ENCODE data around the gene PAN2.
"Not testable (repeated sequence)": the region's sequence is repeated elsewhere in the genome, so short reads cannot be mapped to it uniquely, and the experiment has no call there.

Gene PAN2

DNA sequence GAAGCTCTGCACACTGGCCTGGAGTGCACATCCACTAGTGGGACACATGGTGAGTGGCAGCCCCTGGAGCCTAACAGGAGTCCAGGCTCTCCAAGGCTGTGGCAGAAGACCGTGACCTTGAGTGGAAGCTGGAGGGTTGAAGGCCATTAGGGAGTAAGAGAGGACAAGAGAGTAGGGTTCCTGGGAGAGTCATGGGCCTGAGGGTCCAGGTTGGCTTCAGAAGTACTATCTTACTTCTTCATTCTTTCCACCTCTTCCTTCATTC, 5.3 kb upstream of the PAN2 start:
- no peak for DNase-seq

DNA sequence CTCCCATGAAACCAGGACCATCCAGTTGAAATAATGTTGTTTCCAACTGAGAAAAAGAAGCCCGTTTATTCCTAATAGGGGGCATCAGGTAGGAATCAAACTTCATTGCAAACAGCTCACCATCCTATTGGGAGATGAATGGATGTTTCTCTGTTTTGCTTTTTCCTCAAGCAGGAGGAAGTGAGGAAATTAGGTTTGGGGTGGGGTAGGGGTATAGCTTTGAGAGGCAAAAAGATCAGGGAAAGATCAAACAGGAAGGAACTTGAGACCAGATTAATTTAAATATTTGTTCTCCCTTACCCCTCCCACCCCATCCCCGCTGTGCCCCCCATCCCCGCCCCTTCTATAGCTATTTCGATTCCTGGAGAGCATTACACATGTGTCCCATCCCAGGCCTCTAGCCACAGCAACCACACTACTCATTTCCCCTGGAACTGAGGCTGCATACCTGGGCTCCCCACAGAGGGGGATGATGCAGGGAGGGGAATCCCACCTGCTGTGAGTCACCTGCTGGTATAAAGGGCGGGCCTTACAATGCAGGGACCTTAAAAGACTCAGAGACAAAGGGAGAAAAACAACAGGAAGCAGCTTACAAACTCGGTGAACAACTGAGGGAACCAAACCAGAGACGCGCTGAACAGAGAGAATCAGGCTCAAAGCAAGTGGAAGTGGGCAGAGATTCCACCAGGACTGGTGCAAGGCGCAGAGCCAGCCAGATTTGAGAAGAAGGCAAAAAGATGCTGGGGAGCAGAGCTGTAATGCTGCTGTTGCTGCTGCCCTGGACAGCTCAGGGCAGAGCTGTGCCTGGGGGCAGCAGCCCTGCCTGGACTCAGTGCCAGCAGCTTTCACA, 4.7 kb upstream of the PAN2 start, which contains the start of gene IL23A:
IL23A (plus strand) TSS at position 577 of the 850 bp plus-strand sequence; CDS start at position 738, 161 bp downstream.
- no peak for DNase-seq

DNA sequence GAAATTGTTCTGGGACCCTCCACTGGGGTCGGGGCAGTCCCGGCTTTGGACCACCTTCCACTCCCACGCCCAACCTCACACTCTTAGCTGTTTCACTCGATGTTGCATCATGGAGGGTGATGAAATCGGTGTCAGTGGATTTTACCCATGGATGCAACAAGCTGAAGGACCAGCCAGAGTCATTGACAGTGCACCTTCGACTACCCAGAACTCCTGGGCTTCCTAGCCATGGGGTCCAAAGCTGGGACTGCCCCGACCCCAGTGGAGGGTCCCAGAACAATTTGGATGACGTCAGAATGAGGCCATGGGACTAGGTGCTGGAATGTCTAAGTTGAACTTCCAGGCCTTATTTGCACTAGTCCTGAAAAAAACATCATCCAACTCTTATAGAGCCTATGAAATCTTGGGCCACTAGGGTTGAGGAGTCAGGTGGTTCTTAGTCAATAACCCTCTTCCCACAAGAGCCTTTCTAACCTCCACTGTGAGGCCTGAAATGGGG, 4.0 kb upstream of the PAN2 start:
- peak; percentile 5 for DNase-seq

DNA sequence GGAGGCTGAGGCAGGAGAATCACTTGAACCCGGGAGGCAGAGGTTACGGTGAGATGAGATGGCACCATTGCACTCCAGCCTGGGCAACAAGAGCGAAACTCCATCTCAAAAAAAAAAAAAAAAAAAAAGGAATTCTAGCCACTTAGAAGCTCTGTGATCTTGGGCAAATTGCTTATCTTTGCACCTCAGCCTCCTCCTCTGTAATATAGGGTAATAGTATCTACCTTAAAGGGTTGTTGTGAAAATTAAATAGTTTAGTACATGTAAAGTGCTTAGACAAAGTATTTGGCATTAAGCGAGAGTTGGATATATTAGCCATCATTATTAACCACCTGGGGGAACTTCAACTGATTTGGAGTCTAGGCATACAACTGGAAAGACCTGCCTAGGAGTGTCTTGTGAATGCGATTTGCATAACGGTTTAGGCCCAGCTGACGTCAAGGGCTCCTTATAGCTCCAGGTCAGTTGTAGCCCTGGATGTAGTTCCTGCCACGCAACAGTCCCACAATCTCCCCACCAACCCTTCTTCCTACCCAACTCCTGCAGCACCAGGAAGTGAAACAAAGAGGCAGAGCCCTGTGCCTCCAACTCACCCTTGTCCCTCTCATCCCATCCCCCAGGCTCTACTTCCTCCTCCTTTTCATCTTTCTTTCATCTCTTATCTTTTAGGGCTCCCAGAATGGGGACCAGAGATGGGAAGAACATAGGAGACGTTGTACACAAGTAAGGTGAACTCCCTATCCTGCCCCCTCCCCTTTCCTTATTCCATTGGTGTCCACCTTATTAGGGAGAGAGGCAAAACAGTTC, 2.8 kb upstream of the PAN2 start:
- no peak for DNase-seq

DNA sequence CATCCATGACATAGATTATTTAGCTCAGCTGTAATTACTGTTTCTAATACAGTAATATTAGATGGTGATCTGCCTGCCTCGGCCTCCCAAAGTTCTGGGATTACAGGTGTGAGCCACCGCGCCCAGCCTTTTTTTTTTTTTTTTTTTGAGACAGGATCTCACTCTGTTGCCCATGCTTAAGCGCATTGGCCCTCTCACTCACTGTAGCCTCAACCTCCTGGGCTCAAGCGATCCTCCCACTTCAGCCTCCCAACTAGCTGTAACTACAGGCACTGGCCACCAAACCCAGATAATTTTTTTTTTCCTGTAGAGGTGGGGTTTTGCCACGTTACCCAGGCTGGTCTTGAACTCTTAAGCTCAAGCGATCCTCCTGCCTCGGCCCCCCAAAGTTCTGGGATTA, 1.7 kb upstream of the PAN2 start:
- DNase-seq, result not testable (repeated sequence)

DNA sequence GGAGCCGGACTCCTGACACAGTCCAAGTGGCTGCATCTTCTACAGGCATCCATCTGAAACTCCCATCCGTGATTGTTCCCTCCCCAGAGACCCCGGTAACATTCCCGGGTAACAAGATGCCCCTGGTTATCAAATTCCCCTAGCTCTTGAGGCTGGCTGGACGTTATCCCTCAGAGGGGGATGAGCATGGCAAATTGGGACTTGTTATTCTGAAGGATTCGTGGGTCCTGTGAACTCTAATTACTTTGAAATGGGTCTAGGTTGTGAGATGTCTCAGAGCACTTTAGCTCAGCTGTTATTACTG, 642 bp upstream of the PAN2 start:
- DNase-seq, result no peak

DNA sequence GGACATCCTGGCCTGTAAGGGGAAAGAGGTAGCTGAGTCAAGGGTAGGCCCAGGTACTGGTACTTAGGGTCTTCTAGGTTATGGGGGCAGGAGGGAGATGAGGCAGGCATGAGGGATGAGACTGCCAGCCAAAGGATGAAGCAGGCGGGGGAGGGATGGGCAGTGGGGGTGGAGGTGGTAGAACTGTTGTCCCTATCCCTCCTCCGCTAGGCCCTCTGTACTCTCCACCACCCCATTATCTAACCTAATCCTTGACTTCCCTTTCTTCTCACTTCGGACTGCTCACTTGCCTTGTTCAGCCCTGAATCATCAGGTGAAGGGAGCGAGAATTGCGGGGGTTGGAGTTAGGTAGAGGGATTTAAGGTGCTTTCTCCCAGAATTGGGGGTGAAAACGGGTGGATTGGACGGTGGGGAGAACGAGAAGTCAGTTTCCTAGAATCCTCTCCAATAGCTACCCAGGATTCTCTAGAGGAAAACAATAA, 562 bp downstream of the PAN2 start:
- DNase-seq, result no peak

DNA sequence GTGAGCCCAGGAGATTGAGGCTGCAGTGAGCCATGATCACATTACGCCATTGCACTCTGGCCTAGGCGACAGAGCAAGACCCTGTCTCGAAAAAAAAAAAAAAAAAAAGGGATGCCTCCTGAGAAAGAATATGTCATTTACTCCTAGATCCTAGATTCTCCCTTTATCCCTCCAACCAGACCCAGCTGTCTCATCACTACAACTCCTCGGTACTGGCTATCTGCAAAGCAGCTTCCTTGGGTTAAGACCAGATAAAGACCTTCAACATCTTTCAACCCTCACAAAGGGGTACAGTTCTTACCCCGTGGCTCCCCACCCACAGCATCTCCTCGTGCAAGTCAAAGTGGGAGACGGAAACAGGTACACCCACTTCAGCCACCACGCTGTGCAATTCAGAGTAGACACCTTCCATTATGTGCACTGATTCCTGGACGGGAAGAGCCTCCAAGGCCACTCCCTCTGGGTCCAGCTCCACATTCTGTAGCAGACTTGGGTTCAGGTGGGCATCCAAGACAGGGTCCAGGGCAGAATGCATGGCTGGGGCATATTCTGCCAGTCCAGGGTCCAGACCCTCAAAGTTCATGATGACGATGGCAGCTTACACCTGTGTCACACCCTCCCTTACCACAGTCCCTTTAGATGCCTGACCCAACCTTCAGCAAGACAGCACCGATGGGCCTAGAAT, 1.1 kb downstream of the PAN2 start:
- no peak for DNase-seq

DNA sequence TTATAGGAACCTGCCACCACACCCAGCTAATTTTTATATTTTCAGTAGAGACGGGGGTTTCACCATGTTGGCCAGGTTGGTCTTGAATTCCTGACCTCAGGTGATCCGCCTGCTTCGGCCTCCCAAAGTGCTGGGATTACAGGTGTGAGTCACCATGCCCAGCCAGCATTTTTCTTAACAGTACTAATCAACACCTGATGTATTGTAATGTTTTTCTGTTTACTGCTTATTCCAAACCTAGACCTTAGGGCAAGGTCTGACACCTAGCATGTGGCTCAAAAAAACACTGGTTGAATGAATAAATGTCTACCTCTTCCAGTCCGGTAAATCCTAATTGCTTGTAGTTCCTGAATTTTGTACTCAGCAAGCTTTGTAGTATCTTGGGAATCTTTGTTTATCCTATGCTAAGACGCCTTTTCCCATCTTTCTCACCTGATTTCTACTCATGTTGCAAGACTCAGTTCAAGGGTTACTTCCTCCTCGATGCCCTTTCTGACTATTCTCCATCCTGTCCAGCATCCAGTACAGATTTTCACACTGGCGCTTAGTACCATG, 2.8 kb downstream of the PAN2 start:
- DNase-seq, result no peak

DNA sequence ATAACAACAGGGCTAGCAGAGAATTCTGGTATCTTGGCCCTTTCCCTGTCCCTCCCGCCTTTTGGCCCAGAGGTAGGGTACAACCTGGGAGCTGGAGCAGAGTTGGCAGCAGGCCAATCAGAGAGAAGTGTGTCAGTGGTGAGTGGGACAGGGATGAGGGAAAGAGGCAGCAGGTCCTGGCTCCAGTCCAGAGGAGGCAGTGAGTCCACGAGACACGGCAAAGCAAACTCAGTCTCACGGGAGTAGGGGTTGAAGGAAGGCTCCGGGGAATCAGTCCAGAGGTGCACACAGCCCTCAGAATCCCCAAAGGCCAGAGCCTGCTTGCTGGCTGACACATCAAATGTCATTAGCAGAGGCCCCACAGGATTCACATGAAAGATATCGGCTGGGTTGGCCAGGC, 7.3 kb downstream of the PAN2 start:
- DNase-seq, result no peak

DNA sequence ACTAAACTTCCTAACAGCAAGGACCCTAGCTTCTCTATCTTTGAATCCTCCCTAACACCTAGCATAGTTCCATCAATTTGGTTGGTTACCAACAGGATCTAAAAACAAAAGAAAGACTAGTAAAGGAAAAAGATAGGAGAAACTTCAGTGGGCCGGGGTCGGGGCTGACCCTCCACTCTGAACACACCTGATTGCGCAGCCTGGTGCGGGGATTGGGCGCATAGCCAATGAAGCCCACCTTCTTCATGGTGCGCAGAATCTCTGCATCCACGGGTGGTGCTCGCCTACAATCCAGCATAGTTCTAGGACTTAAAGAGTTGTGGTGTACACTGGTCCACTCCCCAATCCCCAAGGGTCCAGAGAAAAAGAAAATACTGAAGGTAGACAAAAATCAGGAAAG, 7.7 kb downstream of the PAN2 start:
- no peak for DNase-seq

DNA sequence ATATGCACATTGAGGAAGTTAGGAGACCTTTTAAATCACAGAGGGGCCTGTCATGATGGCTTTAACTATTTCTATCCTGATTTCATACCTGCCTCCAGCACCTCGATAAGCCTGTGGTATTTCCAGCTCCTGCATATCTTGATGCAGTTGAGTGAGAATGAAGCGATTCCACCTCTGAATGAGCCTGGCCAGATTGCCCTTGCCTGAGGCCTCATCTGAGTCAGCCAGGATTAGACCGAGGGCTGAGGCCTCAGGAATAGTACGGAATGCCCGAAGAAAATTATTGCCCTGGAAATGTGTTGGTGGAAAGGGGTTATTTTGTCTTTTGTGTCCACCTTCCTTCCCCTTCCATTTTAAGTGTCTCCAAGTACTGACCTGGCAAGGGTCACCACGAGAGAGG, 9.6 kb downstream of the PAN2 start:
- no peak for DNase-seq

DNA sequence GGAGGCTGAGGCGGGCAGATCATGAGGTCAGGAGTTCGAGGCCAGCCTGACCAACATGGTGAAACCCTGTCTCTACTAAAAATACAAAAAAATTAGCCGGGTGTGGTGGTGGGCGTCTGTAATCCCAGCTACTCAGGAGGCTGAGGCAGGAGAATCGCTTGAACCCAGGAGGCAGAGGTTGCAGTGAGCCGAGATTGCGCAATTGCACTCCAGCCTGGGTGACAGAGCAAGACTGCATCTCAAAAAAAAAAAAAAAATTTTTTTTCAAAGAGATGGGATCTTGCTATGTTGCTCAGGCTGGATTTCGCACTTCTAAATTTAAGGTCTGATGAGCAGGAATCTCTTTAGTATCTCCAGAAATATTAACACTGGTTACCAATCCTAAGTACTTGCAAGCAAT, 12.2 kb downstream of the PAN2 start:
- DNase-seq, result not testable (repeated sequence)

DNA sequence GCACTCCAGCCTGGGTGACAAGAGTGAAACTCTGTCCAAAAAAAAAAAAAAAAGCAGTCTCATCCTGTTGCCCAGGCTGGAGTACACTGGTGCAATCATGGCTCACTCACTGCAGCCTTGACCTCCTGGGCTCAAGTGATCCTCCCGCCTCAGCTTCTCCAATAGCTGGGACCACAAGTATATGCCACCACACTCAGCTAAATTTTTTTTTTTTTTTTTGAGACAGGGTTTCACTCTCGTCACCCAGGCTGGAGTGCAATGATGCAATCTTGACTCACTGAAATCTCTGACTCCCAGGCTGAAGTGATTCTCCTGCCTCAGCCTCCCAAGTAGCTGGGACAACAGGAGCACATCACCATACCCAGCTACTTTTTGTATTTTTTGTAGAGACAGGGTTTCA, 12.8 kb downstream of the PAN2 start:
- DNase-seq, result peak; percentile 50

DNA sequence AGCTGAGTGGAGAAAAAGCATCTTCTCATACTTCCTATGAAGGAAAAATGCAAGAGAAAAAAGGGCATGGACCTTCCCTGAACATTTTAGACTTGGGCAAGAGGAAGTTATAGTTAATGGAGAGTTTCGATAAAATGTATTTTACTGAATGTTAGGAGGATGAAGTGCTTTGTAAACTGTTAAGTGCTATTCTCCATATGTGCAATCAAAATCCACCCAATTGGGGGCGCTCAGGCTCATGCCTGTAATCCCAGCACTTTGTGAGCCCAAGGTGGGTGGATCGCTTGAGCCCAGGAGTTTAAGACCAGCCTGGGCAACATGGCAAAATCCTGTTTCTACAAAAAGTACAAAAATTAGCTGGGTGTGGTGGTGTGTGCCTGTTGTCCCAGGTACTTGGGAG, 16.1 kb downstream of the PAN2 start:
- no peak for DNase-seq

DNA sequence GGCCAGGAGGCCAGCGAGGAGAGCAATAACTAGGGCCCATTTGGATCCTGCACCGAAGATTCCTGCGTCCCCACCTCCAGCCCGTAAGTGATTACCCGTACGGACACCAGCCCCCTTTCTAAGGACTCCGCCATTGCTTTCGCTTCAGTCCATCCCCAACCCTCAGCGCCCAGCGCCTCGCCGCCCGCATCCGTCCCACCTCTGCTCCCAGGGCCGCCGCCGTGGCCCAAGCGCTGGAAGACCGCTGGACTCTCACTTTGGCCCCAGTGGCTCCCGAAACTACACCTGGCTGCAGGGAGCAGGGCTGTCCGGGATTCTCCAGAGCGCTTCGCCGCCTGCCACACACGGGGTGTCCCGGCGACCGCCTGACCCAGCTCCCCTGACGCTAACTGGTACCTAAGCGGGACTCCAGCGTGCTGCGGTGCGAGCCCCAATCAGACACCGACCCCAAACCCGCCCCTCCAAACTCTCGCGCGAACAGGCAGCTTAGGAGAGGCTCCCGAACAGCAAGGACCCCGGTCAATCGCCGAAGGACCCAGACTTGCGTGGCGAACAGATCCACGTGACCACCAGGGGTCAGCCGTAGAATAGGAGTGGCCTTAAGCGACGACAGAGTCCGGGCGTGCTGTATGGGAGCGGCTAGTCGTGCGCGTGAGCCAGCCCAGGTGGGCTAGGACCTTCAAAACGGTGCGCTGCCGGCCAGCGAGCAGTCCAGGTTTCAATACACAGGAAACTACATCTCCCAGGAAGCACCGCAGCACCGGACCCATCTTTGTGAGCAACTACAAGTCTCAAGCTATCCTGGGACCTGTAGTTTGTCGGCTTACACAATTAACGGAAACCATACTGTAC, 18.0 kb downstream of the PAN2 start, which contains the start of gene CNPY2:
CNPY2 (minus strand) TSS at position 367 of the 852 bp plus-strand sequence. CDS start 771 bp downstream, outside the sequence.
- DNase-seq, result peak; percentile 98

DNA sequence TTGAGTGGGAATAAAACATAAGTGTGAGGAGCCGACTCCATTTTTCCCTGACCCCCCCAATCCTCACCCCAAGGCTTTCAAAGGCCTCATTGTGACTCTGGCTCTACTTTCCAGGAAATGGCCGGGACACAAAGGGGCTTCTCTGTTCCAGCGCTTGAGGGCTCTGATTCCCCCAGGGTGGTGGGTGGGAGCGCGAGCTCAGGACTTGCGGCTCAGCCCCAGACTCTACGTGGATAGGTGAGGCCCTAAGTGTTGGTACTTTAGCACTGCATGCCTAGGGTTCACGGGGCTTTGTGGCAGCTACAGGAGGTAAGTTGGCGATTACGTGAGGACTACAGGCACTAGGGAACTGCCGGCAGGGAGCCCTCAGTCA, 18.6 kb downstream of the PAN2 start:
- no peak for DNase-seq

DNA sequence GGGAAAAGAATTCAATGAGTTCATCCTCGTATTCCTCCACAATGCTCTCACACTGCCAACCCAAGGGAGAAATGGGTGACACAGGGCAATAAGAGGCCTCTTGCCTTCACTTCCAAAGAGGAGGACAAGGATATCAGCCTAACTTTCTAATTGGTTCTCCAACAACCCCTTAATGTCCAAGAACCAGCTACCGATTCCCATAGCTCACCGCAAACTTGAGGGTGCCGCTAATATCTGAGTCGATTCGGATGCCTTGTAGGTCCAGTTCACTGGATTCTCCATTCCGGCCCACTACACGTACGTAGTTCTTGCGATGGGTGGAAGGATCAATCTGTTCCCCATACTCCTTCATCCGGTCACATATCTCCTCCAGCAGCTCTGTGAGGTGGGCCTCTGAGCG, 22.8 kb downstream of the PAN2 start:
- no peak for DNase-seq

DNA sequence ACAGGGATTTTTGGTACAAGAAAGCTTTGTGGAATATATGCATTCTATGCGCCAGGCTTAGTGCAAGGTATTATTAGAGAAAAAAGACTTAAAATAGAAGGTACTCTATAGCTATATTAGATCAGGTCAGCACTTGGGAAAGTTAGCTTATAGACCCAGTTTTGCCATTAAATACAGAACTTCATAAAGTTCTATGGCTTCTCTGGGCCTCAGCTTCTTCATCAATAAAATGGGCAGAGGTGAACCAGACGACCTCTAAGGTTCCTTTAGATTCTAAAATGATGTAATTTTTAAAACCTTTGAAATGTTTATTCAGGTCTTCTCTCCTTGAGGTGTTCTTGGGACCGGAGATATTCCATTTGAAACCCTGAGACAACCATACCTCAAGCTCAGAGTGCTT, 25.1 kb downstream of the PAN2 start:
- no peak for DNase-seq

DNA sequence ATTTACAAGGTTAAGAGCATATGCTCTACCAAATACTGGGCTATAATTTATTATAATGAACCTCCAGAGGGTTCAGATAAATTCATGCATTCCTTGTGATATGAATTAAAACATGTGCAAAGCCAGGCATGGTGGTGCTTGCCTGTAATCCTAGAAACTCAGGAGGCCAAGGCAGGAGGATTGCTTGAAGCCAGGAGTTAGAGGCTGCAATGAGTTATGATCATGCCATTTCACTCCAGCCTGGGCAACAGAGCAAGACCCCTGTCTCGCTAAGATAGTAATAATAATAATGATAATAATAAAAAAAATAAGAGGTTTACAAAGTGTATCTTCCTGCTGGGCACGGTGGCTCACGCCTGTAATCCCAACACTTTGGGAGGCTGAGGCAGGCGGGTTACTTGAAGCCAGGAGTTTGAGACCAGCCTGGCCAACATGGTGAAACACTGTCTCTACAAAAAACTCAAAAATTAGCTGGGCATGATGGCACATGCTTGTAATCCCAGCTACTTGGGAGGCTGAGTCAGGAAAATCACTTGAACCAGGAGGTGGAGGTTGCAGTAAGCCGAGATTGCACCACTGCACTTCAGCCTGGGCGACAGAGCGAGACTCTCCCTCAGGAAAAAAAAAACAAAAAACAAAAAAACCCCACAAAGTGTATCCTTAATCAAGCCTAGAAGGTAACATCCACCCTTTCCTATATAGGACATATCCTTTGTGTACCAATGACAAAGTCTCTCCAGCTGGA, 26.4 kb downstream of the PAN2 start:
- DNase-seq, result no peak

DNA sequence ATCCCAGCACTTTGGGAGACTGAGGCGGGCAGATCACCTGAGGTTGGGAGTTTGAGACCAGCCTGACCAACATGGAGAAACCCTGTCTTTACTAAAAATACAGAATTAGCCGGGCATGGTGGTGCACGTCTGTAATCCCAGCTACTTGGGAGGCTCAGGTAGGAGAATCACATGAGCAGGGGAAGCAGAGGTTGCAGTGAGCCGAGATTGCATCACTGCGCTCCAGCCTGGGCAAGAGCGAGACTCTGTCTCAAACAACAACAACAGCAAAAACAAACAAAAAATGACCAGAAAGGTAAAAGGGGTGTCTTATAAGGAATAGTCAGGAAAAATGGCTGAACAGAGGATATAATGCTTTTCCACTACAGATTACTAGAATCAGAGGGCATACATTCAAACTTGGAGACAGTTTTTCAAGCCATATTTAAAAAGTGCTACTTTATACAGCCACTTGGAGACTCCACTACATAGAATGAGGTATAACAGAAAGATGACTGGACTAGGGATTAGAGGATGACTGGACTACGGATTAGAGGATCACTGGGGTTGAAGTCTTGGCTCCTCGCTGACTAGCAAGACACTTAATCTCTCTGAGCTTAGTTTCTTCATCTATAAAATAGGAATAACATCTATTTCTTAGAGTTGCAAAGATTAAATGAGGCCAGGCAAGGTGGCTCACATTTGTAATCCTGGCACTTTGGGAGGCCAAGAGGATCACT, 28.8 kb downstream of the PAN2 start:
- no peak for DNase-seq
